ENCODE data around the gene BRWD1. TPM values are rescaled to one million over a fixed set of nuclear protein-coding genes. Genes with fewer than 3 reads are reported as not detected.
A peak's percentile ranks its signal among the peaks of the same experiment; 100 is the strongest.

The BRWD1 gene
- total and polyA plus RNA-seq, 2 of the 13 experiments (the other 11 are each of a cell fraction or from before 2014, with no cell fraction given) = 13.9 to 28.0 TPM

GRCh38 chr21:39183272-39184049 is 130.0 kb downstream of the BRWD1 start, which contains the start of gene PSMG1 (continued):
- TF ChIP-seq ZNF570 (CRISPR knock-in tag; IDR thresholded peaks at IDR 0.05; ENCODE audit: borderline replicate concordance) (0 out of 2 replicates have a peak, but pooled peaks have one; percentile 42), MTA1 (CRISPR knock-in tag; IDR thresholded peaks at IDR 0.05; ENCODE audit: borderline replicate concordance) (peak; percentile 69; the same call in 1 of the 2 replicates), IKZF1 (IDR thresholded peaks at IDR 0.05) (no peak), ZNF879 (CRISPR knock-in tag; IDR thresholded peaks at IDR 0.05) (no peak; the same call in 1 of the 2 replicates), BRF2 (CRISPR knock-in tag; IDR thresholded peaks at IDR 0.05) (peak; percentile 87), THAP11 (CRISPR knock-in tag; IDR thresholded peaks at IDR 0.05) (peak; percentile 67), ZNF687 (CRISPR knock-in tag; IDR thresholded peaks at IDR 0.05) (peak; percentile 95), MXI1 (IDR thresholded peaks at IDR 0.05; ENCODE audit: borderline replicate concordance, low read depth, low read length) (peak; percentile 96; the same call in 2 of the 3 replicates), HDAC6 (IDR thresholded peaks at IDR 0.05; ENCODE audit: low read depth, low read length) (no peak), WIZ (CRISPR knock-in tag; IDR thresholded peaks at IDR 0.05) (peak; percentile 73; the same call in 1 of the 2 replicates), ZNF883 (CRISPR knock-in tag; IDR thresholded peaks at IDR 0.05; ENCODE audit: not compliant biosample characterization) (peak; percentile 64), HNRNPK (IDR thresholded peaks at IDR 0.05; ENCODE audit: low read depth, low read length, poor library complexity, severe bottlenecking) (peak; percentile 76), IRF9 (CRISPR knock-in tag; IDR thresholded peaks at IDR 0.05; ENCODE audit: borderline replicate concordance) (peak; percentile 85), THYN1 (CRISPR knock-in tag; IDR thresholded peaks at IDR 0.05; ENCODE audit: borderline replicate concordance, low read depth) (no peak), KLF9 (CRISPR knock-in tag; IDR thresholded peaks at IDR 0.05; ENCODE audit: low read depth) (0 out of 2 replicates have a peak, but pooled peaks have one; percentile 22), ZBTB21 (CRISPR knock-in tag; IDR thresholded peaks at IDR 0.05) (no peak; the same call in 1 of the 2 replicates), ESRRA (CRISPR knock-in tag; IDR thresholded peaks at IDR 0.05; ENCODE audit: low read depth) (0 out of 2 replicates have a peak, but pooled peaks have one; percentile 50), GMEB2 (CRISPR knock-in tag; IDR thresholded peaks at IDR 0.05; ENCODE audit: low read depth) (peak; percentile 65), ZBTB43 (CRISPR knock-in tag; conservative IDR thresholded peaks at IDR 0.05) (peak; percentile 29)
